DMS53 treated with DMSO at 0.1 percent for 48 hours (cell line): ENCODE results near the gene STARD3.

Source experiments
- DNase-seq: peaks from one replicate; lab custom pipeline; 2025; ENCODE audit not compliant: unreplicated experiment; lab: John Stamatoyannopoulos, UW

Gene STARD3

DNA sequence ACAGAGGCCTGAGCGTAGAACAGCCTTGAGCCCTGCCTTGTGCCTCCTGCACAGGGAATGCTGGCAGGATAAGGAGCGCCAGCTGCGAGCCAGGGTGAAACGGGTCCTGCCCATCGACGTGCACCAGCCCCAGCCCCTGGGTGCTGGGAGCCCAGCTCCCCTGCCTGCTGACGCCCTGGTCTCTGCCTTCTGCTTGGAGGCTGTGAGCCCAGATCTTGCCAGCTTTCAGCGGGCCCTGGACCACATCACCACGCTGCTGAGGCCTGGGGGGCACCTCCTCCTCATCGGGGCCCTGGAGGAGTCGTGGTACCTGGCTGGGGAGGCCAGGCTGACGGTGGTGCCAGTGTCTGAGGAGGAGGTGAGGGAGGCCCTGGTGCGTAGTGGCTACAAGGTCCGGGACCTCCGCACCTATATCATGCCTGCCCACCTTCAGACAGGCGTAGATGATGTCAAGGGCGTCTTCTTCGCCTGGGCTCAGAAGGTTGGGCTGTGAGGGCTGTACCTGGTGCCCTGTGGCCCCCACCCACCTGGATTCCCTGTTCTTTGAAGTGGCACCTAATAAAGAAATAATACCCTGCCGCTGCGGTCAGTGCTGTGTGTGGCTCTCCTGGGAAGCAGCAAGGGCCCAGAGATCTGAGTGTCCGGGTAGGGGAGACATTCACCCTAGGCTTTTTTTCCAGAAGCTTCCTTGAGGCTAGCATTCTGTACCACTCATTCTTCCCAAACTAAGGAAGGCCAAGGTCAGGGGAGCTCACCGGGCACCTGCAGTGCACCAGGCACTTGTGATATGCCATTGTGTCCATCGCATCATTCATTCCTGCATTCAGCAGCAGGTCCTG is 33.2 kb downstream of the STARD3 start:
- DNase-seq: no peak

DNA sequence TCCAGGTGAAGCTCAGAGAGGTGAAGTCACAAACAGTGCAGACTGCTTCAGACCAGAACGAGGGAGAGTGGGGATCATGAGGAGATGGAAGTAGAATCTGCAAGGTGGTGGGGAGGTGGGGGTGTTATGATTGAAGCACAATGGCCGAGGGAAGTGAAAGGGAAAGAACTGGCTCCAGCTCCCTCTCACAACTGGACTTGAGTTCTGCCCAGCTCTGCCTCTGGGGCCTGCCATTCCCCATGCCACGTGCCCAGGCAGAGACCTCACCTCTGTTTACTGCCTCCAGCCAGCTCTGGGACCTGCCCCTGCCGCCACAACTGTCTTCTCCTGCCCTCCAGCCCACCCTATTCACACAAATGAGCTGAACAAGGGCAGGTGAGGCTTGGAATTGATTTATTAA is 33.8 kb downstream of the STARD3 start:
- no peak for DNase-seq

DNA sequence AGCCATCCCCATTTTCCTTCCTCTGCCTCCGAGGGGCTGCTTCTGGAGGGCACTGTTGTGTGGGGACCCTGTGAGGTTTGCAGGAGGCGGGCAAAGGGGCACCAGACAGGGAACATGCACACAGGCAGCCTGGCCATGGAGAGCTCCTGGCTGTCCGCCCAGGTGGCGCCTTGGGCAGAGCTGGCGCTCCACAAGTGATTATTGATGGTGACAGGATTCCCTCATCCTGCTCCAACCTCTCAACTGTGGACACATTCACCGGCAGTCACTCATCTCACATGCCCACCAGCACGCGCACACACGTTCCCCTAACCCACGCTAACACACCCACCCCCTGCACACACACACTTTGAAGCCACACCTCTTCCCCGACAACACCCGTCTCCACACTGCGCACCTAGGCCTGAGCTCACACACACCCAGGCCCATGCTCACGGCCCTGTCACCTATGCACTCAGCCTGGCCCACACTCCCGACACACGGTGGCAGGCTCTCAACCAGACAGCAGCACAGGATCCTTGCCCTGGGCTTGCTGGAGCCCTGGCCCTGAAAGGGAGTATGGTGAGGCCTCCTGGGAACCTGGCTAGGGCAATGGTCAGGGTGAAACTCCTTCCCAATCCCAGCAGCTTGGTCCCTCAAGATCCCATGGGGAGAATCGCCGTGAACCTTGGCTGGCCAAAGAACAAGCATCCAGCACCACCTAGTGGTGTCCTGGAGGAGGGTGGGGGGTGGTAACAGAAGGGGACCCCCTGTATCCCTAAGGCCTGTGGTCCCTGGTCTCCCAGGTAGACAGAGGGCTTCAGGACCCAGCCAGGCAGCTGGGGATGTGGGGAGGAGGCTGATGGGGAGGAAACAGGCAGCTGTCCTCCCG is 34.9 kb downstream of the STARD3 start:
- DNase-seq: peak; percentile 14

DNA sequence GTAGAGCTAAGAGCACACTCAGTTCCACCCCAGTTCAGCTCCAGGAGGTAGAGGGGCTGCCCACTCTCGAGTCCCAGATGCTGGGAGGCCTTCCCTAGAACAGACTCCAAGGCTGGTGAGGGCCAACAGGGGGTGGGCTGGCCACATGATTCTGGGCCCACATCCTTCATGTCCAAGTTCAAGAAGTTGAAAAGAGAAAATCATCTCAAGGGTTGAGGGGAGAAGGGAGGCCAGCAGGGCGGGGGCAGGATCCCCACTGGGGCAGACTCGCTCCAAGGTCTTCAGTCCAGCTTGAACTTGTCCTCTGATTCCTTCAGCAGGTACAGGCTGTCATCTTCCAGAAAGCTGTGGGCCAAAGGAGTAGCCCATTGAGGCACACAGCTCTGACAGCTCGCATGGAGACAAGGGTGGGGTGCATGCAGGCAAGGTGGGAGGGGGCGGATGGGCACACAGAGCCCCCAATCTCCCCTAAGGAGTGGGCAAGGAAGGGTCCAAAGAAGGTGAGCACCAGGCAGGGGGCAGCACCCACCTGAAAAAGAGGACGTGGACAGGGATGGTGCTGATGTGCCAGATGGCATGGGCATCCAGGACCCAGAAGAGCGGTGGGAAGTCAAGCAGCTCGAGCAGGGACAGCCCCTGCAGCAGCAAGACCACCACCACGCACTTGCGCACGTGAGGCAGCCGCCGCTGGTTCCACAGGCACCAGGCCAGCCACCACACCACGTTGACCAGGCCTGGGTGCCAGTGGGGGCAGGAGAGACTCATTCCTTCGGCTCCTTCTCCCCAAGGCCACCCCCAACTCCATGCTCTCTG is 35.8 kb downstream of the STARD3 start:
- DNase-seq: no peak

DNA sequence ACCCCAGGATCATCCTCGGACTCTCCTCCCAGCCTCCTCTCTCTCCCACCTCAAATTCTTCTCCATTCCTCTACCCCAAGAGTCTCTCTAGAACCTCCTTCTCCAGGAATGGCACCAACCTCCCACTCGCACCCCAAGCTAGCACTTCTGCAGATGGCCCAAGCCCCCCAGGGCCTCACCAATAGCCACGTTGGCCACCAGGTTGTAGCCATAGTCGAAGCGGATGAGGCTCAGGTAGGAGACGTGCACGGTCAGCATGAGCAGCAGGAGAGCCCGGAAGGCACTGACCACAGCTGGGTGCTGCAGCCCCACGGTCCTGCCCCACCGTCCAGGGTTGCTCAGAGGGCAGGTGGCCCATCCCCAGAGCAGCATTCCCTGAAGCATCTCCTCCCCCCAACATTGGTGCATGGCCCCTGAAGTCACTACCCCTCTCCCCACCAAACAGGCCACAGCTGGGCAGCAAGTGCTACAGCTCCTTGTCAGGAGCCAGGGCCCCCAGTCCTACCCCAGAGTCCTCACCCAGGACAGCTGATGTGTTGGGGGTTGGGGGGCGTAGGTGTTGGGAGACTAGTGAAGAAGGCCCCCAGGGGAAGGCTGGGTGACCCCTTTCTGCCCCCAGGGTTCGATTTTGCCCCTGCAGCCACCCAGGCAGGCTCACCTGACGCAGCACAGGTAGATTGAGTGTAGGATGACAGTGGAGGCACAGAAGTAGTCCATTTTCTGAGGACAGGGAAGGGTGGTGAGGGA is 36.6 kb downstream of the STARD3 start:
- DNase-seq: no peak

DNA sequence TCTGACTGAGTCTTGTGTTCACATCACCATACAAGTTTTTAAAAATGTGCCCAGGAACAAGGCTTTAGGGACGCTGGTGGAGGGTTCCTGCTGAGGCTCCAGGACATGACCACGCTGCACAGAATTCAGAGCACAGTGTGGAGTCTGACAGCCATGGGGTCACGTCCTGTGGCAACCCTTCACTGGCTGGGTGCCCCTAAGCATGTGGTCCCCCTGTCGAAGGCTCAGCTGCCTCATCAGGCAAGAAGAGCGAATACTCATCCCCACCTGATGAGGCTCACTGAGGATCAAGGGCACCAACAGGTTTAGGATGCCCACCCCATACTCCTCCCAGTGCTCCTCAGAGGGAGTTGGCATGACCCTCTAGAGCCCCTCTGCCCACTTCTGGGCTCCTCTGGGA is 37.2 kb downstream of the STARD3 start:
- DNase-seq: no peak

DNA sequence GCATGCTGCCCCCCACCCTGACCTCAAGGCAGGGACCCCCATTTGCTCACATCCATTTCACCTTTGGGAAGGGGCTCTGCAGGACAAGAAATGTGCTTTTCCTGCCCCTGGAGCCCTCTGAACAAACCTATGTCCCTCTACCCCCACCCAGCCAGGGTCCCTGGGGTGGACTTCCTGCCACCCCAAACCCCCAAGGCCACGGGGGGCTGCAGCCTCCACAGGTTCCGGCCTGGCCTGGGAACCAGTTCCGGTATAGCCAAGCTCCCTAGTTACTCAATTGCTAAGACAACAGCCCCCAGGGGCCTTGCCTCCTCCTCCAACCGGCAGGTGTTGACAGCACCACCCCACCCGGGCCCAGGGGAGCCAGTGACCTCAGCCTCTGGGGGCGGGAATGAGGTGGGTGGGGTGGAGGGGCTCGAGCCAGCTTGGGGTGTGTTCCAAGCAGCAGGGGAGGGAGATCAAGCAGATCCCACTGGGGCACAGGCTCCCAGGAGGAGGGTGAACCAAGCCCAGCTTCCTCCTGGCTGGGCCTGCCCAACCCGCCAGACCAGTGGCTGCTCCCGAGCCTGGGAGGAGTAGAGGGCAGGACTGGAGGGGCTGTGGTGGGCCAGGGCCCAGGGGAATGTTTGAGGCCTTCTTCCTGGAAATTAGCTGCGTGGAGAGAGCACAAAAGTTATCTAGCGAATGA is 37.9 kb downstream of the STARD3 start:
- DNase-seq: no peak

DNA sequence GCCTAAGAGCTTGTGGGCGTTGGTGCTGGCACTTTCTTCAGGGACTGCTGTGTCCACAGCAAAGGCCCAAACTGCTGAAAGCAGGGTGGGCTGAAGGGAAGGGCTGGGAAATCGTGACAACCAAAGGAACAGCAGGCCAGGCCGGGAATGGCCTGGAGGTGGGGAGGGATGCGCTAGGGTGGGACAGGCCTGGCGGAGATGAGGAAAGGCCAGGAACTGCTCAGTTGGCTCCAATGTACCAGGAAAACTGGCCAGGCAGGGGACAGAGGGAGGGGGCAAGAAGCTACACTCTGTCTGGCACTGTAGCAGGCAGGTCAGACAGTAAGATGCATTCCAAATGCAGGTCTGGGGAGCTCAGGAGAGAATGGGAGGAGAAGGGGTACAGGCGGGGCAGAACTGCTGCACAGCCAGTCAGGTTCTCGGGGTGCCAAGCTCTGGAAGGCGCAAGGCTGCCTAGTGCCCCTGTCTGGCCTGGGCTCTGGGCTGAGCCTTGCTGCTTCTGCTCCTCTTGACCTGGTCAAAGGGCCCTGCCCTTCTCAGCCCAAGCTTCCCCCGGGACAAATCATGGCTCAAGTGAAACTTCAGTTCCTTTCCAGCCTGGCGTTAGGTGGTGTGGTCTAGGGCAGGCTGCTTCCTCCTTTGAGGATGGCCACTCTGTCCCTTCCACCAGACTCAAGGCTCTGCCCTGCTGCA is 38.6 kb downstream of the STARD3 start:
- no peak for DNase-seq

DNA sequence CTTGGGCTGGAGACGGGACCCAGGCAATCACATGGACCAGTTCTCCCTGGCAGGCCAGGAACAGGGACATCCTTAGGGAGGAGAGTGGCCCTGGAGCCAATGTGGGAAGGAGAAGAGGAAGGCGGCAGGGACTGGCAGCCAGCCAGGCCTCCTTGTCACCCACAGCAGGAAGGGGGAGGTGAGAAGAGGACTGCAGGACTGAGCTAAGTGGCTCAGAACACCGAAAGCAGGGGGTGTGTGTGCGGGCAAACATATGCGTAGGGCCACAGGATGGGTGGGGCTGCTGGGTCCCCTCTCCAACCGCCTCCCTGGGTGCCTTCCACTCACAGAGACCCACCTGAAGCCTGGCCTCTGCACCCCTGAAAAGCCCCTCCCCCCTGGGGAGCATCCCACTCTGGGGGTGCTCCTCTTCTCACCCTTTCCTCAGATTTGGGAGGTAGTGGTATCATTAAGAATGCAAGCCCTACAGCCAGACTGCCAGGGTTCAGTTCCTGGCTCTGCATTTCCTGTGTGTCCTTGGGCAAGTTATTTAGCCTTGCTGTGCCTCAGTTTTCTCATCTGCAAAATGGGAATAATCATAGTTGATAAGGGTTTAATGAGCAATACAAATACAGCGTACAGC is 39.4 kb downstream of the STARD3 start:
- DNase-seq: peak; percentile 10

DNA sequence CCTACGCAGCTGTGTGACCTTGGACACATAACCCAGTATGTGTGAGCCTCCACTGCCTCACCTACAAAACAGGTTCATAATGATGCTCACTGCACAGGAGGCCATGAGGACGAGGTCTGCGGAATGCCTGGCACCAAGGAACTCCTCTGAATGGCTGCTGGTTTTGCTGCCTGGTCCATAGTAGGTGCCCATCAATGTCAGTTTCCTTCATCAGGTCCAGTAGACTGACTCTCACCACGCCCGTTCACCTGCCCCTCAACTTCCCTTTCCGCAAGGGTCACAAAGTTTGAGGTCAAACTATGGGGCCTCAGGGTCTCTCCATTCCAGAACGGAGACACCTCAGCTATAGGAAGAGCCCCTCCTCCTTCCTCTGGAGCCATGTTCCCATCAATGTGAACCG is 40.1 kb downstream of the STARD3 start:
- DNase-seq: no peak

DNA sequence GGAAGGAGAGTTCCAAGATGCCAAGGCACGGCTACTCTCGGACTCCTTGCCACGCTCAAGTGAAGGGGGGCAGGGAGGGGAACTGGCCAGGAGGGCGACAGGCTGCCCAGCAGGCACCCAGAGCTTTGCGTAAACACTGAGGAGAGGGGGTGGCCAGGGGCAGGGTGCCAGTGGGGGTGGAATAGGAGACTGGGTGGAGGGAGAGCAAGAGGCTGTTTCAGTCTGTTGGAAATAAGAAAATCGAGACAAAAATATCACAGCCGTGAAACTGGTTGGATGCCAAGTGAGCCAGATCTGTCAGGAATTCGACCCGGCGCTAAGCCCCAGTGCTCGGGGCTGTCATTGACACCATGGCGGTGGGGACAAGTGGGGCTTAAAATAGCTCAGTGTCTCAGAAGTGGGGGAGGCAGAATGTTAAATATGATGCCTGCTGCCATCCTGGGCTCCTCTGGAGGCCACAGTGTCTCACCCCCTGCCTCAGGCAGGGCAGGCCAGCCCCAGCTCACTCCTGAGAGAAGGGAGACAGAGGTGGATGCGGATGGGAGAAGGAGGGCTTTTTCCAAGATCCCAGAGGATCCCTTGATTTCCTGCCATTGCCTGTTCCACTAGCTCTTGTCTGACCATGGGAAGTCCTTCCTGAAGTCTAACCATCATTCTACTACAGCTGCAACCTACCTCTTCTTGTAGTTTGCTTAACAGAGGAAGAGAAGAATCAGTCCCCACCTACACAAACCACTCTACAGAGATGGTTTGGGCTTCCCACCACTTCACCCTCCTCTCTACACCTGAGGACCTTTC is 40.8 kb downstream of the STARD3 start:
- DNase-seq: no peak

DNA sequence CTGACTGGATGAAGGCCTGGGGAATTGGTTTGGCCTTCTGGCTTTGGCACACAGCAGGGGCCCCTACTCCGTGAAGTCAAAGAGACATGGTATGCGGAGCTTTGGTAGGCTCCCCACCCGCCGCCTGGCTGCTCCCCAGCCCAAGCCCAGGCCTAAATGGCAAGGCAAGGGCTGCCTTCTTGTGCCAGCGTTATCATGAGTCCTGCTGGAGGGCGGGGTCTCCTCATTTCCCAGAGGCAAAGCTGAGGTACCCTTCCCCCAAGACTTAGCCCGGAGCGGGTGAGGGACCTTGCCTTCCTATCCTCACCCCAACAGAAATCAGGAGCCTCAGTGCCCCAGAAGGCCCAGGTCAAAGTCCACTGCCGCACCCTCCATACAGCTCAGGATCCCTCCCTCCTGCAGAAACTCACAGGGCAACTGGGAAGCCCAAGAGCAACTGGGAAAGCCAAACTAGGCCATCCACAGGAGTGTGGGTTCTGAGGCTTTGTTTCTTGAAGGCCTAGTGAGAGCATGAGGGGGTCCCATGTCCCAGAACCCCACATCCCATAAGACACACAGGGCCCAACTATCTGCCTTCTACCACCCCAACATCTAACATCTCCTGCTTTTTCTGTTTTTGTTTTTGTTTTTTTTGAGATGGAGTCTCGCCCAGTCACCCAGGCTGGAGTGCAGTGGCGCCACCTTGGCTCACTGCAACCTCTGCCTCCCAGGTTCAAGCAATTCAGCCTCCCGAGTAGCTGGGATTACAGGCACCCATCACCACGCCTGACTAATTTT is 41.6 kb downstream of the STARD3 start:
- no peak for DNase-seq

DNA sequence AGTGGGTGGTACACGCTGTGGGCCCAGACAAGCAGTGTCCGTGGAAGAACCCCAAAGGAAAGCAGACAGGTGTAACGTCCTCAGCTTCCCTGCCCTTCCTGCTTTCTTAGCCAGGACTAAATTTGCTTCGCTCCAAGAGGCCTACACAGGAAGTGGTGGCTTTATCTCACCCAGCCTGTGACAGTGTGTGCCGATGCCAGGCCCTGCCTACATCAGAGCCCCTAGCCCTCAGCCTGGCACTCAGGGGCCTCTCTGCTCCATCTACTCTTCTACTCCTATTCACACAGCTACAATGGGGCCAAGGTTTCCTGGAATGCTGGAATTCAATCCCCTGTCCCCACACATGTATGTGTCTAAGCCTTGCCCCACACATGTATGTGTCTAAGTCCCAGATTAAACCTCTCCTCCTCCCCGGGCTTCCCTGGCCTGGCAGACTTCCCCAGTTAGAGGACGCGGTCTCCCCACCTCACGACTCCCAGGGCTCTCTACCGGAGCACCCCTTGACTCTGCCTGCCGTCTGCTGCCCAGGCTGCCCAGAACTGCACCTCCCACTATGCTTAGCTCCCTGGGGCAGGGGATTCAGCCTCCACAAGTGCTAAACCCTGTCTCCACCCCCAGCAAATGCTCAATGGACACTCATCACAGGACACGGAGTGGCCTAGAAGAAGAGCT is 42.7 kb downstream of the STARD3 start:
- DNase-seq: no peak

DNA sequence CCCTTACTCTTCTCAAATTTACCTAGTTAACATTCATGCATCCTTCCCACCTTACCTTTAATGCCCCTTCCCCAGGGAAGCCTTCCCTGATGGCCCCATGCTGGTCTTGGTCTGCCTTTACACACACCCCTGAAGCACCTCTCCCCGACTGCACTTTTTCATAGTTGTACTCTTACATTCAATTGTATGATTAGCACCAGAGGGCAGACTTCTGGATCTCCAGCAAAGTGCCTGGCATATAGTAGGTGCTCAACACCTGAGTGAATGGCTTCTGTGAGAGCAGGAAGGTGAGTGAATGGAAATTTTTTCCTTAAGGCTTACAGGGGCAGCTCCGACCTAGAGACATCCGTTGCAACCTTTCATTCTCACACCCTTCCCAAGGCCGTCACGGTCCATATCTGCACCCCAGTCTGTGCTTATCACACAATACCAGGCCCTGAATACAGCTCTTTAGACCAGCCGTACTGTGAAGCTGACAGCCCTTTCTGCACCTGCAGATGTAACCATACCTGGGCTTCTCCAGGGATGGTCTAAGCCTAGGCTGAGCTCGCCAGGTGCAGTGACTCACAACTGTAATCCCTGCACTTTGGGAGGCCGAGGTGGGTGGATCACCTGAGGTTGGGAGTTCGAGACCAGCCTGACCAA is 46.5 kb downstream of the STARD3 start:
- no peak for DNase-seq

DNA sequence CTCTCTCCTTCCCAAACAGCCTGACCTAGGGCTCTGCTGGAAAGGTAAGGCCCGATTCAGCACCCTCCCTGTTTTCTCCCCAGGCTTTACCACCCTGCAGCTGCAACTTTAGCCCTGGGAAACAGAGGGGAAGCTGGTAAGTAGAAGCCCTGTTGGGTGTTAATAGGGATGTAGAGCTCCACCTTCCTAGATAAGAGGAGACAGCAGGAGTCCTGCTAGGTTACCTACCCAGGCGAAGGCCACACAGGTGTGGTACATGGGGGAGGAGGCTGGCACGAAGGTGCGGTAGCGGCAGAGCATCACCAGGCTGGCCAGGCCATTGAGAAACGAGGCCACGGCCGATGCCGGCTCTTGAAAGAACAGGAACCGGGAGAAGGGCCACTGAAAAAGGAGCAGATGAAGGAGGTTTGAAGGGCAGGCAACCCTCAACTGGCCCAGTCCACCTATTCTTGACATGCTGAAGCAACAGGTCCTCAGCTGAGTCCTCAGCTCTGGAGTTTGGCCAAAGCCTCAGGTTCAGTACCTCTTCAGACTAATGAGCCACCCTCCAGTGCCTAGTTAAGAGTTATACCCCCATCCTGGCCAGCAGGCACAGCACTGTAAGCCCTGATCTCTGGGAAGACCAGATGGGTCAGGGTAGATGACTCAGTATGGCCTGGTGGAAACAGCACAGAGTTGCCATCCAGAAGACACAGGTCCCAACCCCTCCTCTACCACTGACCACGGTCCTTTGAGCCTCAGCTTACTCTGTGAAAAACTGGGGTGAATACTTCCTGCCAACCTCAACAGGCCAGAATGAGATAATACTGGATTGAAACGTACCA is 47.6 kb downstream of the STARD3 start:
- no peak for DNase-seq
